Caco-2 (cell line): ENCODE data around the gene CLDN2. TPM values are rescaled to one million over a fixed set of nuclear protein-coding genes. Genes with fewer than 3 reads are reported as not detected.

Experiments used
- BruUV-seq: library from RNA; stranded (reverse); fragments of 400-500 nt; replicated peaks from 2 replicates; lab custom pipeline; 2021; lab: Mats Ljungman, UMichigan
- CTCF ChIA-PET: fragments of 300-600 bp; sonication (Branson Sonifier 250); formaldehyde crosslinking; loops from one replicate; lab custom pipeline; 2022; ENCODE audit warnings: antibody characterized with exemption; lab: Charles Lee
- POLR2A ChIA-PET: fragments of 300-600 bp; sonication (Branson Sonifier 250); formaldehyde crosslinking; loops from one replicate; lab custom pipeline; 2022; ENCODE audit warnings: antibody characterized with exemption; lab: Charles Lee
- DNase-seq, 2 experiments: peaks; one replicate each; pipeline versions ENCODE4 v3.0.0 to v3.0.0-alpha.2; 2020 to 2022
- H3K27me3 ChIP-seq: replicated peaks from 2 replicates; pipeline ENCODE4 v1.6.0; 2011; ENCODE audit warnings: low read length; ENCODE audit not compliant: control insufficient read depth, insufficient read depth
- H3K36me3 ChIP-seq: 2 replicates; pipeline ENCODE4 v1.5.1; 2011; ENCODE audit warnings: low read length; ENCODE audit not compliant: control insufficient read depth, insufficient read depth
- H3K4me1 ChIP-seq: fragments of 250-450 bp; sonication (Bioruptor Pico); 2 replicates; pipeline ENCODE4 v1.5.1; 2020; ENCODE audit warnings: mild to moderate bottlenecking
- H3K4me3 ChIP-seq: 2 replicates; pipeline ENCODE4 v1.5.1; 2011; ENCODE audit warnings: low read depth, mild to moderate bottlenecking, control low read depth, low read length
- H3K9me3 ChIP-seq: fragments of 250-450 bp; sonication (Bioruptor Pico); 2 replicates; pipeline ENCODE4 v1.5.1; 2020; ENCODE audit warnings: mild to moderate bottlenecking, moderate library complexity
- H3K27ac Mint-ChIP-seq: one replicate; pipeline ENCODE4 v1.8.0; 2022; ENCODE audit warnings: mixed read lengths; ENCODE audit not compliant: unreplicated experiment
- H3K27me3 Mint-ChIP-seq: one replicate; pipeline ENCODE4 v1.8.0; 2022; ENCODE audit warnings: mixed read lengths; ENCODE audit not compliant: insufficient read depth, unreplicated experiment
- H3K36me3 Mint-ChIP-seq: one replicate; pipeline ENCODE4 v1.8.0; 2022; ENCODE audit warnings: mild to moderate bottlenecking, mixed read lengths; ENCODE audit not compliant: insufficient read depth, unreplicated experiment
- H3K4me1 Mint-ChIP-seq: one replicate; pipeline ENCODE4 v1.8.0; 2022; ENCODE audit warnings: low read depth, mixed read lengths; ENCODE audit not compliant: unreplicated experiment
- H3K4me3 Mint-ChIP-seq: one replicate; pipeline ENCODE4 v1.8.0; 2022; ENCODE audit warnings: mild to moderate bottlenecking, moderate library complexity, mixed read lengths; ENCODE audit not compliant: unreplicated experiment
- H3K9me3 Mint-ChIP-seq: one replicate; pipeline ENCODE4 v1.8.0; 2022; ENCODE audit warnings: mixed read lengths; ENCODE audit not compliant: unreplicated experiment
- CTCF ChIP-seq, 2 experiments: fragments of 200-600 bp in 1 of 2; IDR thresholded peaks; 1 replicate in 1 of 2; 2 replicates in 1 of 2; pipeline versions ENCODE4 v1.5.1 to v1.8.0; 2011 to 2022; ENCODE audit warnings: antibody characterized with exemption in 1 of 2, control low read depth in 1 of 2, inconsistent platforms in 1 of 2, low read depth in 1 of 2, low read length in 1 of 2, mild to moderate bottlenecking in 1 of 2, moderate library complexity in 1 of 2; ENCODE audit not compliant: insufficient read depth in 1 of 2, severe bottlenecking in 1 of 2, unreplicated experiment in 1 of 2
- intact Hi-C: fragments of 100-400 bp; cut with micrococcal nuclease; formaldehyde crosslinking; loops from one replicate; pipeline ENCODE4 v1.10.0; 2022; ENCODE audit not compliant: unreplicated experiment
- total RNA-seq: library from RNA; stranded (reverse); gene quantifications from 2 replicates; pipeline ENCODE4 v1.2.3, GENCODE V29; 2022

The CLDN2 gene
- total RNA-seq, 1 experiment from 2014 or later: 2.9 TPM

GRCh38 chrX:106921637-106922036, 1.4 kb downstream of the CLDN2 start:
- intact Hi-C loops: no loop called here
- no peaks in the 10 kb centered on the region for H3K9me3 ChIP-seq
- H3K27me3 ChIP-seq: no peaks in the 10 kb centered on the region
- peaks cover 12% of the 10 kb centered on the region; the same call in 1 of the 2 replicates for H3K4me1 ChIP-seq
- H3K9me3 Mint-ChIP-seq: no peaks in the 10 kb centered on the region
- ChIA-PET POLR2A (no interaction called here), CTCF (no interaction called here)
- no peaks in the 10 kb centered on the region for H3K36me3 ChIP-seq
- BruUV-seq: no TSS peak
- H3K4me1 Mint-ChIP-seq: peaks cover 9% of the 10 kb centered on the region
- H3K27ac Mint-ChIP-seq: no peak overlapping the region
- no peaks in the 10 kb centered on the region for H3K36me3 Mint-ChIP-seq
- H3K4me3 Mint-ChIP-seq: no peak overlapping the region
- DNase-seq: no peak
- TF ChIP-seq CTCF (IDR thresholded peaks at IDR 0.05; ENCODE audit: insufficient read depth in 1 of 2, low read depth in 1 of 2, low read length in 1 of 2, severe bottlenecking in 1 of 2, unreplicated experiment in 1 of 2): no peak
- no peaks in the 10 kb centered on the region for H3K27me3 Mint-ChIP-seq
- H3K4me3 ChIP-seq: no peak overlapping the region

- TF ChIP-seq CTCF (IDR thresholded peaks at IDR 0.05; ENCODE audit: insufficient read depth in 1 of 2, low read depth in 1 of 2, low read length in 1 of 2, severe bottlenecking in 1 of 2, unreplicated experiment in 1 of 2): no peak
- POLR2A ChIA-PET: no interaction called here
- Mint-ChIP-seq H3K4me1 (no peaks in the 10 kb centered on the region), H3K27me3 (no peaks in the 10 kb centered on the region), H3K27ac (peak overlapping the region; percentile 22), H3K36me3 (peaks cover 7% of the 10 kb centered on the region), H3K4me3 (no peak overlapping the region), H3K9me3 (no peaks in the 10 kb centered on the region)
- H3K36me3 ChIP-seq: no peaks in the 10 kb centered on the region
- peaks cover 38% of the 10 kb centered on the region for H3K4me1 ChIP-seq
- H3K4me3 ChIP-seq: no peak overlapping the region
- H3K27me3 ChIP-seq: no peaks in the 10 kb centered on the region
- CTCF ChIA-PET: no interaction called here
- BruUV-seq: no TSS peak
- H3K9me3 ChIP-seq: no peaks in the 10 kb centered on the region
- intact Hi-C loops: no loop called here
- no peak for DNase-seq
Measured at GRCh38 chrX:106927023-106927422, 6.8 kb downstream of the CLDN2 start.

- Histone ChIP-seq H3K9me3 (no peaks in the 10 kb centered on the region), H3K4me3 (no peak overlapping the region), H3K4me1 (peaks cover 45% of the 10 kb centered on the region), H3K27me3 (no peaks in the 10 kb centered on the region), H3K36me3 (no peaks in the 10 kb centered on the region)
- Mint-ChIP-seq H3K4me1 (peaks cover 6% of the 10 kb centered on the region), H3K27me3 (no peaks in the 10 kb centered on the region), H3K4me3 (no peak overlapping the region), H3K9me3 (no peaks in the 10 kb centered on the region), H3K27ac (peak overlapping the region; percentile 22), H3K36me3 (peaks cover 13% of the 10 kb centered on the region)
- BruUV-seq: no TSS peak
- CTCF ChIA-PET: interaction anchor here (0.6 to 0.8 kb wide), 3 partner anchors 29 to 838 kb away, joined by 3 to 10 read pairs (median 4); no protein-coding TSS in a partner anchor
- intact Hi-C loops: no loop called here
- POLR2A ChIA-PET: no interaction called here
- no peak for DNase-seq
- TF ChIP-seq CTCF (IDR thresholded peaks at IDR 0.05; ENCODE audit: insufficient read depth in 1 of 2, low read depth in 1 of 2, low read length in 1 of 2, severe bottlenecking in 1 of 2, unreplicated experiment in 1 of 2): no peak
Measured at GRCh38 chrX:106927700-106928099, 7.5 kb downstream of the CLDN2 start.
